GM19023 (cell line): ENCODE measurements around the gene USP17L21.
"Not testable (repeated sequence)": the region's sequence is repeated elsewhere in the genome, so short reads cannot be mapped to it uniquely, and the experiment has no call there.

Experiments used
- ATAC-seq: cut with Tn5 transposase; IDR thresholded peaks from one replicate; pipeline ENCODE4 v1.9.1; 2021; ENCODE audit warnings: mild to moderate bottlenecking, moderate library complexity; ENCODE audit not compliant: unreplicated experiment

The USP17L21 gene

DNA sequence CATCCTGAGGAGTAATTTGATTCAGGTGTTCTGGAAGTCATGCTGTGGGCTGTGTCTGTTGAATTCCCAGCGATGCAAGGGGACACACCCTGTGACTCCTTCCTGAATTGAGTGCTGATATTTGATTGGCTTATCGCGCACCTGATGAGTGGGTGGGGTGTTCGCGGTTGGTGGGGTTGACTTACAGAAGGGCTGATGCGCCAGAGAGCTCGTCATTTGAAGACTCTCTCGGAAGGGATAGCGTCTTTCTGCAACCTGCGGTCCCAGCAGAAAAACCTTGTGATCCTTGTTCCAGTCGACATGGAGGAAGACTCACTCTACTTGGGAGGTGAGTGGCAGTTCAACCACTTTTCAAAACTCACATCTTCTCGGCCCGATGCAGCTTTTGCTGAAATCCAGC lies at the start of gene USP17L21:
Gene USP17L21 (plus strand): TSS at position 301 of the 400 bp plus-strand sequence. CDS start 0 bp downstream, at position 301.
- ATAC-seq: not testable (repeated sequence)

DNA sequence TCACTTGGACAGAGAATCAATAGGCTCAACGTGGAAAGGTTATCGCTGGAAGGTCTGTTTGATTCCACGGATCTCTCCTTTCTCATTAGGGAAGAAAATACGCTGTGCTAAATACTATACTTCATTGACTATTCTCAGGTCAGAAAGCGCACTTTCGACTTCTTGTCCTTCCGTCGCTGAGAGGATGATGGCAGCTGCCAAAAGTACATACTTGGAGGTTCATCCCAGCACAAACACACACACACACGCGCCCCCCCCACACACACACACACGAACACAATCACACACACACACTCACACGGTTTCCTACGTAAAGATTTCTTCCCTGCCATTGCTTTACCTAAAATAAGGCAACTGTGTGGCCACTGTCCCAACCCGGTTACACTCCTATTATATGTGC lies 48.0 kb upstream of the USP17L21 start:
- ATAC-seq: not testable (repeated sequence)

GRCh38 chr4:9215105-9215504 lies 47.6 kb upstream of the USP17L21 start, which contains the start of gene USP17L11:
Gene USP17L11 (plus strand): TSS chr4:9215405. CDS start chr4:9215405, 0 bp downstream.
- not testable (repeated sequence) for ATAC-seq

GRCh38 chr4:9219852-9220251 lies 42.8 kb upstream of the USP17L21 start, which contains the start of gene USP17L12:
Gene USP17L12 (plus strand): TSS chr4:9220152. CDS start chr4:9220152, 0 bp downstream.
- not testable (repeated sequence) for ATAC-seq

DNA sequence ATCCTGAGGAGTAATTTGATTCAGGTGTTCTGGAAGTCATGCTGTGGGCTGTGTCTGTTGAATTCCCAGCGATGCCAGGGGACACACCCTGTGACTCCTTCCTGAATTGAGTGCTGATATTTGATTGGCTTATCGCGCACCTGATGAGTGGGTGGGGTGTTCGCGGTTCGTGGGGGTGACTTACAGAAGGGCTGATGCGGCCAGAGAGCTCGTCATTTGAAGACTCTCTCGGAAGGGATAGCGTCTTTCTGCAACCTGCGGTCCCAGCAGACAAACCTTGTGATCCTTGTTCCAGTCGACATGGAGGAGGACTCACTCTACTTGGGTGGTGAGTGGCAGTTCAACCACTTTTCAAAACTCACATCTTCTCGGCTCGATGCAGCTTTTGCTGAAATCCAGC lies 38.1 kb upstream of the USP17L21 start, which contains the start of gene USP17L13:
Gene USP17L13 (plus strand): TSS at position 301 of the 400 bp plus-strand sequence. CDS start 0 bp downstream, at position 301.
- ATAC-seq: not testable (repeated sequence)

GRCh38 chr4:9230249-9230648 lies 32.4 kb upstream of the USP17L21 start:
- not testable (repeated sequence) for ATAC-seq

- ATAC-seq: not testable (repeated sequence)
These were observed 28.6 kb upstream of the USP17L21 start, which contains the start of gene USP17L15 for GRCh38 chr4:9234085-9234484. Gene USP17L15 (plus strand): TSS chr4:9234385. CDS start chr4:9234385, 0 bp downstream.

DNA sequence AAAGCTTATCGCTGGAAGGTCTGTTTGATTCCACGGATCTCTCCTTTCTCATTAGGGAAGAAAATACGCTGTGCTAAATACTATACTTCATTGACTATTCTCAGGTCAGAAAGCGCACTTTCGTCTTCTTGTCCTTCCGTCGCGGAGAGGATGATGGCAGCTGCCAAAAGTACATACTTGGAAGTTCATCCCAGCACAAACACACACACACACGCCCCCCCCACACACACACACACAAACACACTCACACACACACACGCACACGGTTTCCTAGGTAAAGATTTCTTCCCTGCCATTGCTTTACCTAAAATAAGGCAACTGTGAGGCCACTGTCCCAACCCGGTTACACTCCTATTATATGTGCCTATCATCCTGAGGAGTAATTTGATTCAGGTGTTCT lies 24.2 kb upstream of the USP17L21 start:
- not testable (repeated sequence) for ATAC-seq

DNA sequence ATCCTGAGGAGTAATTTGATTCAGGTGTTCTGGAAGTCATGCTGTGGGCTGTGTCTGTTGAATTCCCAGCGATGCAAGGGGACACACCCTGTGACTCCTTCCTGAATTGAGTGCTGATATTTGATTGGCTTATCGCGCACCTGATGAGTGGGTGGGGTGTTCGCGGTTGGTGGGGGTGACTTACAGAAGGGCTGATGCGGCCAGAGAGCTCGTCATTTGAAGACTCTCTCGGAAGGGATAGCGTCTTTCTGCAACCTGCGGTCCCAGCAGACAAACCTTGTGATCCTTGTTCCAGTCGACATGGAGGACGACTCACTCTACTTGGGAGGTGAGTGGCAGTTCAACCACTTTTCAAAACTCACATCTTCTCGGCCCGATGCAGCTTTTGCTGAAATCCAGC lies 19.1 kb upstream of the USP17L21 start, which contains the start of gene USP17L17:
Gene USP17L17 (plus strand): TSS at position 301 of the 400 bp plus-strand sequence. CDS start 0 bp downstream, at position 301.
- not testable (repeated sequence) for ATAC-seq

DNA sequence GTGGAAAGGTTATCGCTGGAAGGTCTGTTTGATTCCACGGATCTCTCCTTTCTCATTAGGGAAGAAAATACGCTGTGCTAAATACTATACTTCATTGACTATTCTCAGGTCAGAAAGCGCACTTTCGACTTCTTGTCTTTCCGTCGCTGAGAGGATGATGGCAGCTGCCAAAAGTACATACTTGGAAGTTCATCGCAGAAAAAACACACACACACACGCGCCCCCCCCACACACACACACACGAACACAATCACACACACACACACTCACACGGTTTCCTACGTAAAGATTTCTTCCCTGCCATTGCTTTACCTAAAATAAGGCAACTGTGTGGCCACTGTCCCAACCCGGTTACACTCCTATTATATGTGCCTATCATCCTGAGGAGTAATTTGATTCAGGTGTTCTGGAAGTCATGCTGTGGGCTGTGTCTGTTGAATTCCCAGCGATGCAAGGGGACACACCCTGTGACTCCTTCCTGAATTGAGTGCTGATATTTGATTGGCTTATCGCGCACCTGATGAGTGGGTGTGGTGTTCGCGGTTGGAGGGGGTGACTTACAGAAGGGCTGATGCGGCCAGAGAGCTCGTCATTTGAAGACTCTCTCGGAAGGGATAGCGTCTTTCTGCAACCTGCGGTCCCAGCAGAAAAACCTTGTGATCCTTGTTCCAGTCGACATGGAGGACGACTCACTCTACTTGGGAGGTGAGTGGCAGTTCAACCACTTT lies 14.6 kb upstream of the USP17L21 start, which contains the start of gene USP17L18:
Gene USP17L18 (plus strand): TSS at position 678 of the 728 bp plus-strand sequence. CDS start 0 bp downstream, at position 678.
- not testable (repeated sequence) for ATAC-seq

DNA sequence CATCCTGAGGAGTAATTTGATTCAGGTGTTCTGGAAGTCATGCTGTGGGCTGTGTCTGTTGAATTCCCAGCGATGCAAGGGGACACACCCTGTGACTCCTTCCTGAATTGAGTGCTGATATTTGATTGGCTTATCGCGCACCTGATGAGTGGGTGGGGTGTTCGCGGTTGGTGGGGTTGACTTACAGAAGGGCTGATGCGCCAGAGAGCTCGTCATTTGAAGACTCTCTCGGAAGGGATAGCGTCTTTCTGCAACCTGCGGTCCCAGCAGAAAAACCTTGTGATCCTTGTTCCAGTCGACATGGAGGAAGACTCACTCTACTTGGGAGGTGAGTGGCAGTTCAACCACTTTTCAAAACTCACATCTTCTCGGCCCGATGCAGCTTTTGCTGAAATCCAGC lies 9.6 kb upstream of the USP17L21 start, which contains the start of gene USP17L19:
Gene USP17L19 (plus strand): TSS at position 301 of the 400 bp plus-strand sequence. CDS start 0 bp downstream, at position 301.
- not testable (repeated sequence) for ATAC-seq

DNA sequence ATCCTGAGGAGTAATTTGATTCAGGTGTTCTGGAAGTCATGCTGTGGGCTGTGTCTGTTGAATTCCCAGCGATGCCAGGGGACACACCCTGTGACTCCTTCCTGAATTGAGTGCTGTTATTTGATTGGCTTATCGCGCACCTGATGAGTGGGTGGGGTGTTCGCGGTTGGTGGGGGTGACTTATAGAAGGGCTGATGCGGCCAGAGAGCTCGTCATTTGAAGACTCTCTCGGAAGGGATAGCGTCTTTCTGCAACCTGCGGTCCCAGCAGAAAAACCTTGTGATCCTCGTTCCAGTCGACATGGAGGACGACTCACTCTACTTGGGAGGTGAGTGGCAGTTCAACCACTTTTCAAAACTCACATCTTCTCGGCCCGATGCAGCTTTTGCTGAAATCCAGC lies 4.8 kb upstream of the USP17L21 start, which contains the start of gene USP17L20:
Gene USP17L20 (plus strand): TSS at position 301 of the 400 bp plus-strand sequence. CDS start 0 bp downstream, at position 301.
- not testable (repeated sequence) for ATAC-seq

GRCh38 chr4:9267319-9267718 lies 4.6 kb downstream of the USP17L21 start, which contains the start of gene USP17L22:
Gene USP17L22 (plus strand): TSS chr4:9267619. CDS start chr4:9267619, 0 bp downstream.
- not testable (repeated sequence) for ATAC-seq

GRCh38 chr4:9271719-9272118 lies 9.0 kb downstream of the USP17L21 start:
- not testable (repeated sequence) for ATAC-seq
